Tibial nerve (tissue), 4 donors: Measurements from ENCODE around the gene TBC1D22B.

Source experiments
- EP300 ChIP-seq, 2 donors: sonication (generic); formaldehyde crosslinking; IDR thresholded peaks; one replicate each; pipeline ENCODE4 v1.6.1; 2017; ENCODE audit warnings: antibody characterized with exemption in 2 of 2, mild to moderate bottlenecking in 1 of 2
- POLR2A ChIP-seq, 2 donors: fragments of 450-650 bp; IDR thresholded peaks; one replicate each; pipeline ENCODE4 v1.6.1; 2017; ENCODE audit warnings: antibody characterized with exemption in 2 of 2, mild to moderate bottlenecking in 2 of 2, moderate library complexity in 2 of 2
- TF ChIP-seq, protein P1 (sequence below), 5 experiments: fragments of 200-600 bp in 3 of 5; fragments of 450-650 bp in 2 of 5; sonication (generic) in 3 of 5; IDR thresholded peaks; one replicate each; pipeline ENCODE4 v1.5.1; 2016 to 2019; ENCODE audit warnings: antibody characterized with exemption in 5 of 5, mild to moderate bottlenecking in 3 of 5, moderate library complexity in 2 of 5

DNA sequence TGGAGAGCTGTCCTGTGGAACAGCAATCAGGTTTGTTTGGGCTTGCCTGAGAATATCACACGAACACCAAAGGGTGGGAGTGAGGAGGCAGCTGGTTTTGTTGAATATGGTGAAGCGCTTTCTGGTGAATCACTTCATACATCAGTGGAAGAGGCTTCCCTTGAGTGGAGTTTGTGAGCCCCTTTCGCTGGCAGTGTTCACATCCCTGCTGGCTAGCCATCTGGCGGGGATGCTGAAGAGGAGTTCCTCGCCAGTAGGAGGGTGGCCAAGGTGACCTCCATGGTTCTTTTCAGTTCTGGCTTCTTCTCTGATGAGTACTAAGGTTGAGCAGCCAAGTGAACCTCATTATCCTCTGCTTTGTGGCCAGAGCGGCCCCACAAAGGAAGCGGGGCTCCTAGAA lies 58.5 kb downstream of the TBC1D22B start:
- TF ChIP-seq, protein P1, sequence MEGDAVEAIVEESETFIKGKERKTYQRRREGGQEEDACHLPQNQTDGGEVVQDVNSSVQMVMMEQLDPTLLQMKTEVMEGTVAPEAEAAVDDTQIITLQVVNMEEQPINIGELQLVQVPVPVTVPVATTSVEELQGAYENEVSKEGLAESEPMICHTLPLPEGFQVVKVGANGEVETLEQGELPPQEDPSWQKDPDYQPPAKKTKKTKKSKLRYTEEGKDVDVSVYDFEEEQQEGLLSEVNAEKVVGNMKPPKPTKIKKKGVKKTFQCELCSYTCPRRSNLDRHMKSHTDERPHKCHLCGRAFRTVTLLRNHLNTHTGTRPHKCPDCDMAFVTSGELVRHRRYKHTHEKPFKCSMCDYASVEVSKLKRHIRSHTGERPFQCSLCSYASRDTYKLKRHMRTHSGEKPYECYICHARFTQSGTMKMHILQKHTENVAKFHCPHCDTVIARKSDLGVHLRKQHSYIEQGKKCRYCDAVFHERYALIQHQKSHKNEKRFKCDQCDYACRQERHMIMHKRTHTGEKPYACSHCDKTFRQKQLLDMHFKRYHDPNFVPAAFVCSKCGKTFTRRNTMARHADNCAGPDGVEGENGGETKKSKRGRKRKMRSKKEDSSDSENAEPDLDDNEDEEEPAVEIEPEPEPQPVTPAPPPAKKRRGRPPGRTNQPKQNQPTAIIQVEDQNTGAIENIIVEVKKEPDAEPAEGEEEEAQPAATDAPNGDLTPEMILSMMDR (IDR thresholded peaks at IDR 0.05), result no peak
- TF ChIP-seq POLR2A (IDR thresholded peaks at IDR 0.05), result no peak
- TF ChIP-seq EP300 (IDR thresholded peaks at IDR 0.05), result no peak
